22Rv1 (cell line): ENCODE measurements around the gene FBF1.

ENCODE experiments used
- ZFX ChIP-seq: fragments of 450-650 bp; IDR thresholded peaks from 2 replicates; pipeline ENCODE4 v1.6.1; 2017; ENCODE audit warnings: antibody characterized with exemption, borderline replicate concordance
- TF ChIP-seq, protein P1 (sequence below): fragments of 450-650 bp; IDR thresholded peaks from 2 replicates; pipeline ENCODE4 v1.5.1; 2017; ENCODE audit warnings: mild to moderate bottlenecking

DNA sequence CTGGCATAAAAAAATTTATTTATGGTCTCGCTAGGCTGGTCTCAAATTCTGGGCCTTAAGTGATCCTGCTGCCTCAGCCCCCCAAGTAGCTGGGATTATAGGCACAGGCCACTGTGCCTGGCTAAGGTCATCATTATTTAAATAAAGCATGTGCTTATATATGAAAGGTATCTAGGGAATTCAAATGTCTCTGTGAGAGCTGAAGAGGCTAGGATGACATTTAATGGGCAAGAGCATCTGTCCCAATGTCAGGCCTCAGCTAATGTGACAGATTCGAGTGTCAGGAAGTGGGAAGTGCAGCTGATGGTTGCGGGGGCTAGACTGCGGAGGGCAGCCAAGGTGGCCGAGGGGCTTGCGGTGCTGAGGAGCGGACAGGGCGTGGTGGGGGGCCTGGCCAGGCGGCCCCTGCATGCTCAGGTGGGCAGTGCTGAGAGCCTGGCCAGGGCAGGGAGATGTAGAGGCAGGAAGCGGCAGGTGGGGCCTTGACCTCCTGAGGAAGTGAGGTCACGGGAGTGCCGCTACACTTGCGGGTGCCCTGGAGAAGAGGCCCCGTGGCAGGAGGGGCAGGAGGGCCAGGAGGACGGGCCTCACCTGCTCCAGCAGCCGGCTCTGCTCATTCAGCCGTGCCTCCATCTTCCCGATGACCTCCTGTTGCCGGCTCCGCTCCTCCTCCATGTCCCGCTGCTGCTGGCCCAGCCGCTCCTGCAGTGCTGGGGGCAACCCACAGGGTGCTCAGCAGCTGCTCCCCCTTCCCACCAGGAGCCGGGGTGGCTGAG is 23.5 kb downstream of the FBF1 start:
- TF ChIP-seq, protein P1, sequence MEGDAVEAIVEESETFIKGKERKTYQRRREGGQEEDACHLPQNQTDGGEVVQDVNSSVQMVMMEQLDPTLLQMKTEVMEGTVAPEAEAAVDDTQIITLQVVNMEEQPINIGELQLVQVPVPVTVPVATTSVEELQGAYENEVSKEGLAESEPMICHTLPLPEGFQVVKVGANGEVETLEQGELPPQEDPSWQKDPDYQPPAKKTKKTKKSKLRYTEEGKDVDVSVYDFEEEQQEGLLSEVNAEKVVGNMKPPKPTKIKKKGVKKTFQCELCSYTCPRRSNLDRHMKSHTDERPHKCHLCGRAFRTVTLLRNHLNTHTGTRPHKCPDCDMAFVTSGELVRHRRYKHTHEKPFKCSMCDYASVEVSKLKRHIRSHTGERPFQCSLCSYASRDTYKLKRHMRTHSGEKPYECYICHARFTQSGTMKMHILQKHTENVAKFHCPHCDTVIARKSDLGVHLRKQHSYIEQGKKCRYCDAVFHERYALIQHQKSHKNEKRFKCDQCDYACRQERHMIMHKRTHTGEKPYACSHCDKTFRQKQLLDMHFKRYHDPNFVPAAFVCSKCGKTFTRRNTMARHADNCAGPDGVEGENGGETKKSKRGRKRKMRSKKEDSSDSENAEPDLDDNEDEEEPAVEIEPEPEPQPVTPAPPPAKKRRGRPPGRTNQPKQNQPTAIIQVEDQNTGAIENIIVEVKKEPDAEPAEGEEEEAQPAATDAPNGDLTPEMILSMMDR = no peak
- TF ChIP-seq ZFX = no peak
